Muscle layer of colon (tissue), 2 donors: ENCODE data around the gene NUDT8.
"Not testable (repeated sequence)": the region's sequence is repeated elsewhere in the genome, so short reads cannot be mapped to it uniquely, and the experiment has no call there.

Experiments used
- H3K27ac ChIP-seq: one replicate; pipeline ENCODE4 v1.7.0; 2013; ENCODE audit warnings: low read depth, mild to moderate bottlenecking, low read length, moderate library complexity
- H3K27me3 ChIP-seq, 2 donors: one replicate each; pipeline ENCODE4 v1.7.0; 2013; ENCODE audit warnings: low read length in 2 of 2, mild to moderate bottlenecking in 2 of 2; ENCODE audit not compliant: insufficient read depth in 2 of 2, control insufficient read depth in 1 of 2
- H3K36me3 ChIP-seq: one replicate; pipeline ENCODE4 v1.7.0; 2013; ENCODE audit warnings: mild to moderate bottlenecking, low read length; ENCODE audit not compliant: insufficient read depth
- H3K4me1 ChIP-seq: one replicate; pipeline ENCODE4 v1.7.0; 2013; ENCODE audit warnings: mild to moderate bottlenecking, low read length; ENCODE audit not compliant: insufficient read depth
- H3K4me3 ChIP-seq, 2 donors: one replicate each; pipeline ENCODE4 v1.7.0; 2013; ENCODE audit warnings: low read length in 2 of 2, low read depth in 1 of 2, mild to moderate bottlenecking in 1 of 2, moderate library complexity in 1 of 2
- H3K9ac ChIP-seq: one replicate; pipeline ENCODE4 v1.7.0; 2013; ENCODE audit warnings: low read length
- H3K9me3 ChIP-seq: one replicate; pipeline ENCODE4 v1.7.0; 2013; ENCODE audit warnings: mild to moderate bottlenecking, low read length
- donor health status: abdominal sarcoma.
- donor health status: Adenocarcinoma of cecum.

NUDT8 gene

DNA sequence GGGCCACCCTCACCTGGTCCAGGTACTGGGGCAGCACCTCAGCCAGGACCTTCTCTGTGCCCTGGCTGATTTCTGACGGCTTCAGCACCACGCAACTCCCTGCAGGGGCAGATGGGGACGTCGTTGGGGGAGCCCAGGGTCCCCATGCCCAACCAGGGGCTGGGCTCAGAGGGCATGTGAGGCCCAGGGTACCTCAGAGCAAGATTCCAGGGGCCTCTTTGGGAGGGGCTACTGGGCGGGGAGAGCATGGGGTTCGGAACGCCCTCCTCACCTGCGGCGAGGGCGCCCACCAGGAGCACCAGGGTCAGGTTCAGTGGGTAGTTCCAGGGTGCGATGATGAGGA is 36.5 kb upstream of the NUDT8 start:
- no peaks in the 10 kb centered on the region for H3K4me1 ChIP-seq
- H3K4me3 ChIP-seq, result no peak overlapping the region
- no peaks in the 10 kb centered on the region for H3K27me3 ChIP-seq
- no peaks in the 10 kb centered on the region for H3K36me3 ChIP-seq
- no peak overlapping the region for H3K27ac ChIP-seq
- no peaks in the 10 kb centered on the region for H3K9me3 ChIP-seq
- H3K9ac ChIP-seq, result no peak overlapping the region

DNA sequence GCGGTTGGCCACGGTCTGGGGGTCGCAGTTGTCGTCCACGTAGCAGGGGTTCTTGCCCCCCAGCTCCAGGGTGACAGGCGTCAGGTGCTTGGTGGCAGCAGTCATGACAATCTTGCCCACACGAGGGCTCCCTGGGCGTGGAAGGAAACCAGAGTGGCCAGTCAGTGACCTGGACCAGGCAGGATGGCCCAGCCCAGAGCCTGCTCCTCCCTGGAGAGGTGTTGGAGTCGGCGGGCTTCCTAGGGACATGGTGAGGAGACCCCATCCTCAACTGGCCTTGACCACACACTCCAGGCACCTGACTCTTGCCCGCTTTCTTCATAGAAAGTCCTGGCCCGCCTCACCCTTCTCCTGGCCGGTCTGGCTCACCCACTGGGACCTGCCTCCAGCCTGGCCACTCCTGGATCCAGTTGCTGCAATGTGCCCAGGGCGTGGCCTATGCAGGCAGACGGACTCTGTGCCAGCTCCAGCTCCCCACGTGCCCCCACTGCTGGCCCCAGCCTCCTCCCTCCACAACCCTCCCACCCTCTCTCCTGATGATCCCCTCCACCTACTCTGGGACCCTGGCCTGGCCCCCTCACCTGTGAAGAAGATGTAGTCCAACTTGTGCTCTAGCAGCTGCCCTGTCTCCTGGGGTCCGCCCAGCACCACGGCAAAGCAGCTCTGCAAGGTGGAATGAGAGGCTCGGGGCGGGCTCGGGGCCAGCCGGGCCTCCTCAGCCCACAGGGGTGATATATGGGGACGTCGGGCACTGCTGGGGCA is 36.0 kb upstream of the NUDT8 start:
- no peak overlapping the region for H3K27ac ChIP-seq
- no peaks in the 10 kb centered on the region for H3K9me3 ChIP-seq
- no peak overlapping the region for H3K4me3 ChIP-seq
- no peaks in the 10 kb centered on the region for H3K36me3 ChIP-seq
- H3K4me1 ChIP-seq, result no peaks in the 10 kb centered on the region
- H3K9ac ChIP-seq, result no peak overlapping the region
- H3K27me3 ChIP-seq, result no peaks in the 10 kb centered on the region

DNA sequence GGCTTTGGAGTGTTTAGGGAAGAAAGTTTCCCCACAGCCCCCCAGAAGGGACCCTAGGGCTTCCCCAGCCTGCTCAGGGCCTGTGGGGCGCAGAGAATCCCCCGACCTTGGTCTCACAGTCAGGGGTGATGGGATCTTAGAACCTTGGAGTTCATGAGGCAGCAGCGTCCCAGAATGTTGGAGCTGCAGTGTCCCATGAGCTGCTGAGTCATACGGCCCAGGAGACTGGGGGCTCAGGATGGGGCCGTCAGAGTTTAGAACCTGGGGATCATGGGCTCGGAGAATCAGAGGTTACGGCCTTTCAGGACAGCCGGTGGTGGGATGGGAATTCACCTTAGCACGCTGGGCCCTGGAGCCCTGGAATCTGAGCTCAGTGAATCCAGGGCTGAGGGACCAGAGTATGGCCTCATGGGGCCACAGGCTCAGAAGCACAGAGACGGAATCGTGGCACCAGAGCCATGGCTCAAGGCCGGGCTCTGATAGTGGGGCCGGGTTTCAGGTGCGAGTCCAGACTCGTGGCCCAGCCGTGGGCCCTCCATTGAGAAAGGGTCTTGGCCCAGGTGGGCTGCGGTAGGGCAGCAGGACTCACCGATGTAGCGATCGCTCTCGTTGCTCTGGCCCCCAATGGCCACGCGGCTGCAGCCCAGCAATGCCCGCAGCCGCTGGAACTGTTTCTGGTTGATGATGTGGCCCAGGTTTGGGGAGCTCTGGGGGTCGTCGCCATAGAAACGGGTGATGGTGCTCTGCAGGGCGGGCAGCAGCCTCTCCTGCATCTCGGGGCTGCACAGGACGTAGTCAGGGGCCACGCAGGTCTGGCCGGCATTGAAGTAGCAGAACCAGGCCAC is 35.2 kb upstream of the NUDT8 start:
- Histone ChIP-seq H3K9me3 (no peaks in the 10 kb centered on the region), H3K27me3 (no peaks in the 10 kb centered on the region), H3K4me1 (no peaks in the 10 kb centered on the region), H3K36me3 (no peaks in the 10 kb centered on the region), H3K27ac (no peak overlapping the region), H3K4me3 (no peak overlapping the region), H3K9ac (no peak overlapping the region)

GRCh38 chr11:67664213-67664585 is 34.5 kb upstream of the NUDT8 start:
- H3K4me3 ChIP-seq, result no peak overlapping the region
- H3K36me3 ChIP-seq, result no peaks in the 10 kb centered on the region
- no peak overlapping the region for H3K27ac ChIP-seq
- no peaks in the 10 kb centered on the region for H3K4me1 ChIP-seq
- H3K9me3 ChIP-seq, result no peaks in the 10 kb centered on the region
- H3K27me3 ChIP-seq, result no peaks in the 10 kb centered on the region
- no peak overlapping the region for H3K9ac ChIP-seq

- Histone ChIP-seq H3K27ac (no peak overlapping the region), H3K27me3 (no peaks in the 10 kb centered on the region), H3K9me3 (no peaks in the 10 kb centered on the region), H3K9ac (no peak overlapping the region), H3K4me1 (no peaks in the 10 kb centered on the region), H3K4me3 (no peak overlapping the region), H3K36me3 (no peaks in the 10 kb centered on the region)
Measured at GRCh38 chr11:67663532-67664212, 33.9 kb upstream of the NUDT8 start.

- Histone ChIP-seq H3K4me3 (no peak overlapping the region), H3K27ac (no peak overlapping the region), H3K9ac (no peak overlapping the region), H3K27me3 (no peaks in the 10 kb centered on the region), H3K4me1 (no peaks in the 10 kb centered on the region), H3K36me3 (no peaks in the 10 kb centered on the region), H3K9me3 (no peaks in the 10 kb centered on the region)
Measured at GRCh38 chr11:67662835-67663531, 33.2 kb upstream of the NUDT8 start.

GRCh38 chr11:67662142-67662834 is 32.6 kb upstream of the NUDT8 start:
- Histone ChIP-seq H3K27me3 (no peaks in the 10 kb centered on the region), H3K4me3 (no peak overlapping the region), H3K9me3 (no peaks in the 10 kb centered on the region), H3K36me3 (no peaks in the 10 kb centered on the region), H3K4me1 (no peaks in the 10 kb centered on the region), H3K27ac (no peak overlapping the region), H3K9ac (no peak overlapping the region)

DNA sequence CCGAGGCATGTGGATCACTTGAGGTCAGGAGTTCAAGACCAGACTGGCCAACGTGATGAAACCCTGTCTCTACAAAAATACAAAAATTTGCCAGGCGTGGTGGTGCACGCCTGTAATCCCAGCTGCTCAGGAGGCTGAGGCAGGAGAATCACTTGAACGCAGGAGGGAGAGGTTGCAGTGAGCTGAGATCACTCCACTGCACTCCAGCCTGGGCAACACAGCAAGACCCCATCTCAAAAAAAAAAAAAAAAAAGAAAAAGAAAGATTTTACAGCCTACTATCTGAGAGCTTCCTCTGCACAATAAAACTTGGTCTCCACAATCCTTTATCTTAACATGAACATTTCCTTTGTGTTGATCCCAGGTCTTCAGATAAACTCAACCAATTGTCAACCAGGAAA is 31.0 kb upstream of the NUDT8 start:
- H3K9me3 ChIP-seq, H3K27ac ChIP-seq, H3K4me1 ChIP-seq, H3K4me3 ChIP-seq, H3K36me3 ChIP-seq, H3K9ac ChIP-seq, H3K27me3 ChIP-seq: not testable (repeated sequence)

DNA sequence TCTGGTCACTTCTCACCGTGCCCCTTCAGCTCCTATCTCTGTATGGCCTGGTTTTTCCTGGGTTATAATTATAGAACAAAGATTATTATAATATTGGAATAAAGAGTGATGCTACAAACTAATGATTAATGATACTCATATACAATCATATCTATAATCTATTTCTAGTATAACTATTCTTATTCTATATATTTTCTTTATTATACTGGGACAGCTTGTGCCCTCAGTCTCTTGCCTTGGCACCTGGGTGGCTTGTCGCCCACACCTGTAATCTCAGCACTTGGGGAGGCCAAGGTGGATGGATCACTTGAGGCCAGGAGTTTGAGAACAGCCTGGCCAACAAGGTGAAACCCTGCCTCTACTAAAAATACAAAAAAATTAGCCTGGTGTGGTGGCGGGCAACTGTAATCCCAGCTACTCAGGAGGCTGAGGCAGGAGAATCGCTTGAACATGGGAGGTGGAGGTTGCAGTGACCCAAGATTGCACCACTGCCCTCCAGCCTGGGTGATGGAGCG is 30.0 kb upstream of the NUDT8 start:
- H3K9me3 ChIP-seq, H3K27me3 ChIP-seq, H3K27ac ChIP-seq, H3K9ac ChIP-seq, H3K4me1 ChIP-seq, H3K4me3 ChIP-seq, H3K36me3 ChIP-seq: not testable (repeated sequence)

DNA sequence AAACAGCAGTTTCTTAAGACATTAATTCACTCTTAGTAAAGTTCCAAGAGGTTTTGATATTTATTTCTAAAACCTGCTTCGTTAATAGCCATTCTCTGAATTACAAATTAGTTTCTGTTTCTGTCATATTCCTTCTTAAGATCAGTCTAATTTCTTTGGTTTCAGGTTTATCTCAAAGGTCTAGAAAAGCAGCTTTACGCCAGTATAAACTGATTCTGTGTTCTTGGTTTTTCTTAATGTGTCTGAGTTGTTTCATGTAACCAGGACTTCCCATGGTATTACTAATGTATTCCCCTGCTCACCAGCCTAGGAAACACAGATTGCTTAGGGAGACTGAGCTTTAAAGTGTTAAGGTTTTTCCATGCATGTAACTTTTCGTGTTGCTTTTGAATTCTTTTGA is 27.6 kb upstream of the NUDT8 start:
- H3K36me3 ChIP-seq, result no peaks in the 10 kb centered on the region
- no peak overlapping the region for H3K4me3 ChIP-seq
- H3K4me1 ChIP-seq, result no peaks in the 10 kb centered on the region
- no peak overlapping the region for H3K27ac ChIP-seq
- H3K9me3 ChIP-seq, result no peaks in the 10 kb centered on the region
- H3K9ac ChIP-seq, result no peak overlapping the region
- H3K27me3 ChIP-seq, result no peaks in the 10 kb centered on the region
